Measurements from ENCODE around the gene SLC16A8. TPM values are rescaled to one million over a fixed set of nuclear protein-coding genes. Genes with fewer than 3 reads are reported as not detected.

The SLC16A8 gene
- total and polyA plus RNA-seq, 2 donors (not counting 1 experiment from before 2014, with no cell fraction given): not detected

GRCh38 chr22:38043151-38044039 is 40.6 kb downstream of the SLC16A8 start:
- peaks cover 0 to 8% (median 0%) of the 10 kb centered on the region in 4 experiments for H3K27me3 ChIP-seq (replicated peaks in 1 of 4; ENCODE audit: control extremely low read depth in 1 of 4, control insufficient read depth in 3 of 4, insufficient read depth in 4 of 4, low read length in 3 of 4)
- no peak overlapping the region for H3K27ac ChIP-seq (ENCODE audit: low read length in 2 of 2)
- intact Hi-C loops (cut with micrococcal nuclease): no loop called here
- ATAC-seq (ENCODE audit: low read depth): no peak
- Mint-ChIP-seq H3K27ac (no peak overlapping the region), H3K4me1 (peaks cover 5% of the 10 kb centered on the region), H3K4me3 (no peak overlapping the region), H3K27me3 (peaks cover 23% of the 10 kb centered on the region), H3K9me3 (ENCODE audit: insufficient read depth) (no peaks in the 10 kb centered on the region)
- TF ChIP-seq, protein P1, sequence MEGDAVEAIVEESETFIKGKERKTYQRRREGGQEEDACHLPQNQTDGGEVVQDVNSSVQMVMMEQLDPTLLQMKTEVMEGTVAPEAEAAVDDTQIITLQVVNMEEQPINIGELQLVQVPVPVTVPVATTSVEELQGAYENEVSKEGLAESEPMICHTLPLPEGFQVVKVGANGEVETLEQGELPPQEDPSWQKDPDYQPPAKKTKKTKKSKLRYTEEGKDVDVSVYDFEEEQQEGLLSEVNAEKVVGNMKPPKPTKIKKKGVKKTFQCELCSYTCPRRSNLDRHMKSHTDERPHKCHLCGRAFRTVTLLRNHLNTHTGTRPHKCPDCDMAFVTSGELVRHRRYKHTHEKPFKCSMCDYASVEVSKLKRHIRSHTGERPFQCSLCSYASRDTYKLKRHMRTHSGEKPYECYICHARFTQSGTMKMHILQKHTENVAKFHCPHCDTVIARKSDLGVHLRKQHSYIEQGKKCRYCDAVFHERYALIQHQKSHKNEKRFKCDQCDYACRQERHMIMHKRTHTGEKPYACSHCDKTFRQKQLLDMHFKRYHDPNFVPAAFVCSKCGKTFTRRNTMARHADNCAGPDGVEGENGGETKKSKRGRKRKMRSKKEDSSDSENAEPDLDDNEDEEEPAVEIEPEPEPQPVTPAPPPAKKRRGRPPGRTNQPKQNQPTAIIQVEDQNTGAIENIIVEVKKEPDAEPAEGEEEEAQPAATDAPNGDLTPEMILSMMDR (IDR thresholded peaks at IDR 0.05): no peak
- TF ChIP-seq EZH2 (IDR thresholded peaks at IDR 0.05; ENCODE audit: borderline replicate concordance, insufficient read depth, low read depth, low read length, poor library complexity, severe bottlenecking): no peak
- H3K79me2 ChIP-seq (ENCODE audit: control insufficient read depth, insufficient read depth, low read length): no peaks in the 10 kb centered on the region
- no peaks in the 10 kb centered on the region for H3K9me3 ChIP-seq (ENCODE audit: control extremely low read depth in 1 of 3, control insufficient read depth in 2 of 3, insufficient read depth in 1 of 3, low read length in 2 of 3)
- DNase-seq: no peak
- H2AFZ ChIP-seq (ENCODE audit: insufficient read depth, low read depth, low read length, poor library complexity, severe bottlenecking): no peak overlapping the region
- CTCF ChIA-PET: interaction anchor here (1.7 kb wide), 1 partner anchor 9 kb away, joined by 7 read pairs; no protein-coding TSS in a partner anchor
- no peak overlapping the region for H3K4me3 ChIP-seq (ENCODE audit: control extremely low read depth in 1 of 5, extremely low read depth in 1 of 5, insufficient read depth in 1 of 5, low read depth in 2 of 5, low read length in 4 of 5)
- no peaks in the 10 kb centered on the region for H3K36me3 ChIP-seq (replicated peaks in 1 of 2; ENCODE audit: control extremely low read depth in 1 of 2, control insufficient read depth in 1 of 2, extremely low read depth in 1 of 2, insufficient read depth in 2 of 2, low read length in 1 of 2)
- H3K4me1 ChIP-seq (ENCODE audit: control insufficient read depth in 2 of 2, insufficient read depth in 2 of 2, low read length in 2 of 2): peaks cover 0 to 5% of the 10 kb centered on the region in 2 donors
- 95% methylated on average over 11 of the region's 16 CpGs for WGBS (ENCODE audit: insufficient coverage)
- POLR2A ChIA-PET: no interaction called here
- H4K20me1 ChIP-seq (ENCODE audit: control insufficient read depth, insufficient read depth, low read length, poor library complexity, severe bottlenecking): no peaks in the 10 kb centered on the region
- H3K4me2 ChIP-seq (replicated peaks; ENCODE audit: low read depth, low read length, poor library complexity, severe bottlenecking): no peak overlapping the region
- H3K9ac ChIP-seq (ENCODE audit: low read length): no peak overlapping the region

DNA sequence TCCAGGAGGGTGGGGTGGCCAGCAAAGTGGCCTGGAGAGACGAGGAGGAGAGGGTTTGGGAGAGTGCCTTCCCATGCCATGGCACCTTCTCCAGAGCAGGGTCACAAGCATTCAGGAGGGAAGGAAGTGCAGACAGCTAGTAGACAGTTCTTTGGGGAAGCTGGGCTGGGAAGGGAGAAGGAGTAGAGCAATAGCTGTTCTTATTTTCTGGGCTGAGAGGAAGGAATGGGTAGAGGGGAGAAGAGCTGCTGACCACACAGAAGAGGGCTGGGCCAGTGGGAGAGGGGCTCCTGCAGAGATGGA is 41.5 kb downstream of the SLC16A8 start:
- CTCF ChIA-PET: interaction anchor here (1.7 kb wide), 1 partner anchor 10 kb away, joined by 7 read pairs; no protein-coding TSS in a partner anchor
- no peak for ATAC-seq (ENCODE audit: low read depth)
- peaks cover 5% of the 10 kb centered on the region for H3K4me1 Mint-ChIP-seq
- Histone ChIP-seq H3K79me2 (ENCODE audit: control insufficient read depth, insufficient read depth, low read length) (no peaks in the 10 kb centered on the region), H3K4me2 (replicated peaks; ENCODE audit: low read depth, low read length, poor library complexity, severe bottlenecking) (no peak overlapping the region), H3K27ac (ENCODE audit: low read length in 2 of 2) (no peak overlapping the region), H3K4me1 (ENCODE audit: control insufficient read depth in 2 of 2, insufficient read depth in 2 of 2, low read length in 2 of 2) (peaks cover 0 to 5% of the 10 kb centered on the region in 2 donors), H3K9me3 (ENCODE audit: control extremely low read depth in 1 of 3, control insufficient read depth in 2 of 3, insufficient read depth in 1 of 3, low read length in 2 of 3) (no peaks in the 10 kb centered on the region), H3K36me3 (replicated peaks in 1 of 2; ENCODE audit: control extremely low read depth in 1 of 2, control insufficient read depth in 1 of 2, extremely low read depth in 1 of 2, insufficient read depth in 2 of 2, low read length in 1 of 2) (no peaks in the 10 kb centered on the region), H3K27me3 (replicated peaks in 1 of 4; ENCODE audit: control extremely low read depth in 1 of 4, control insufficient read depth in 3 of 4, insufficient read depth in 4 of 4, low read length in 3 of 4) (peaks cover 0 to 8% (median 0%) of the 10 kb centered on the region in 4 experiments), H3K9ac (ENCODE audit: low read length) (no peak overlapping the region), H4K20me1 (ENCODE audit: control insufficient read depth, insufficient read depth, low read length, poor library complexity, severe bottlenecking) (no peaks in the 10 kb centered on the region), H2AFZ (ENCODE audit: insufficient read depth, low read depth, low read length, poor library complexity, severe bottlenecking) (no peak overlapping the region), H3K4me3 (ENCODE audit: control extremely low read depth in 1 of 5, extremely low read depth in 1 of 5, insufficient read depth in 1 of 5, low read depth in 2 of 5, low read length in 4 of 5) (no peak overlapping the region)
- no peak for TF ChIP-seq EZH2 (IDR thresholded peaks at IDR 0.05; ENCODE audit: borderline replicate concordance, insufficient read depth, low read depth, low read length, poor library complexity, severe bottlenecking)
- TF ChIP-seq, protein P1 (IDR thresholded peaks at IDR 0.05): no peak
- POLR2A ChIA-PET: no interaction called here
- 21% methylated on average over 1 of the region's 1 CpG for WGBS (ENCODE audit: insufficient coverage)
- no peaks in the 10 kb centered on the region for H3K9me3 Mint-ChIP-seq (ENCODE audit: insufficient read depth)
- no peak overlapping the region for H3K4me3 Mint-ChIP-seq
- intact Hi-C loops (cut with micrococcal nuclease): no loop called here
- no peak for DNase-seq
- H3K27ac Mint-ChIP-seq: no peak overlapping the region
- peaks cover 24% of the 10 kb centered on the region for H3K27me3 Mint-ChIP-seq
